Testis (tissue), 2 donors: ENCODE results near the gene PFKL.

ENCODE experiments used
- POLR2A ChIP-seq: fragments of 450-650 bp; IDR thresholded peaks from one replicate; pipeline ENCODE4 v1.6.1; 2017; ENCODE audit warnings: antibody characterized with exemption, mild to moderate bottlenecking, moderate library complexity
- TF ChIP-seq, protein P1 (sequence below), 3 experiments: fragments of 450-650 bp in 2 of 3; fragments of 200-600 bp in 1 of 3; sonication (generic) in 1 of 3; IDR thresholded peaks; one replicate each; pipeline ENCODE4 v1.5.1; 2016 to 2019; ENCODE audit warnings: antibody characterized with exemption in 3 of 3, mild to moderate bottlenecking in 2 of 3, moderate library complexity in 1 of 3

- no peak for TF ChIP-seq POLR2A
- TF ChIP-seq, protein P1, sequence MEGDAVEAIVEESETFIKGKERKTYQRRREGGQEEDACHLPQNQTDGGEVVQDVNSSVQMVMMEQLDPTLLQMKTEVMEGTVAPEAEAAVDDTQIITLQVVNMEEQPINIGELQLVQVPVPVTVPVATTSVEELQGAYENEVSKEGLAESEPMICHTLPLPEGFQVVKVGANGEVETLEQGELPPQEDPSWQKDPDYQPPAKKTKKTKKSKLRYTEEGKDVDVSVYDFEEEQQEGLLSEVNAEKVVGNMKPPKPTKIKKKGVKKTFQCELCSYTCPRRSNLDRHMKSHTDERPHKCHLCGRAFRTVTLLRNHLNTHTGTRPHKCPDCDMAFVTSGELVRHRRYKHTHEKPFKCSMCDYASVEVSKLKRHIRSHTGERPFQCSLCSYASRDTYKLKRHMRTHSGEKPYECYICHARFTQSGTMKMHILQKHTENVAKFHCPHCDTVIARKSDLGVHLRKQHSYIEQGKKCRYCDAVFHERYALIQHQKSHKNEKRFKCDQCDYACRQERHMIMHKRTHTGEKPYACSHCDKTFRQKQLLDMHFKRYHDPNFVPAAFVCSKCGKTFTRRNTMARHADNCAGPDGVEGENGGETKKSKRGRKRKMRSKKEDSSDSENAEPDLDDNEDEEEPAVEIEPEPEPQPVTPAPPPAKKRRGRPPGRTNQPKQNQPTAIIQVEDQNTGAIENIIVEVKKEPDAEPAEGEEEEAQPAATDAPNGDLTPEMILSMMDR (IDR thresholded peaks at IDR 0.05), result no peak
These were observed 5.3 kb upstream of the PFKL start for GRCh38 chr21:44294391-44295162.
